AG04450 (cell line): ENCODE data around the gene C10orf105. TPM values are rescaled to one million over a fixed set of nuclear protein-coding genes. Genes with fewer than 3 reads are reported as not detected.

Experiments used
- CTCF ChIA-PET: fragments of 300-600, 350-600 bp; formaldehyde crosslinking; extraction: SDS; loops from one replicate; lab custom pipeline; 2022; ENCODE audit warnings: antibody characterized with exemption, inconsistent platforms; lab: Charles Lee
- POLR2A ChIA-PET: fragments of 350-600 bp; formaldehyde crosslinking; extraction: SDS; loops from one replicate; lab custom pipeline; 2021; ENCODE audit warnings: antibody characterized with exemption, inconsistent platforms; lab: Yijun Ruan, JAX
- DNase-seq: peaks from one replicate; pipeline ENCODE4 v3.0.0-alpha.2; 2011; ENCODE audit warnings: low read depth, low spot score
- H3K27ac ChIP-seq: one replicate; pipeline ENCODE4 v1.5.1; 2012; ENCODE audit warnings: low read depth, low read length, control low read depth
- H3K27me3 ChIP-seq: one replicate; pipeline ENCODE4 v1.6.0; 2012; ENCODE audit warnings: low read length; ENCODE audit not compliant: control insufficient read depth, insufficient read depth
- H3K4me3 ChIP-seq: 2 replicates; pipeline ENCODE4 v1.5.1; 2011; ENCODE audit warnings: mild to moderate bottlenecking, low read depth, low read length, control low read depth
- H3K9me3 ChIP-seq: 2 replicates; pipeline ENCODE4 v1.5.1; 2012; ENCODE audit warnings: low read length; ENCODE audit not compliant: control insufficient read depth, insufficient read depth
- polyA plus RNA-seq: library from polyadenylated mRNA; depleted of rRNA; stranded (reverse); fragments of >200 nt; gene quantifications from 2 replicates; pipeline ENCODE4 v1.2.3, GENCODE V29; 2011
- TF ChIP-seq, protein P1 (sequence below): IDR thresholded peaks from 2 replicates; pipeline ENCODE4 v1.5.1; 2011; ENCODE audit warnings: low read depth, low read length, control low read depth, inconsistent platforms

C10orf105 gene
- polyA plus RNA-seq, 1 experiment, result not detected

DNA sequence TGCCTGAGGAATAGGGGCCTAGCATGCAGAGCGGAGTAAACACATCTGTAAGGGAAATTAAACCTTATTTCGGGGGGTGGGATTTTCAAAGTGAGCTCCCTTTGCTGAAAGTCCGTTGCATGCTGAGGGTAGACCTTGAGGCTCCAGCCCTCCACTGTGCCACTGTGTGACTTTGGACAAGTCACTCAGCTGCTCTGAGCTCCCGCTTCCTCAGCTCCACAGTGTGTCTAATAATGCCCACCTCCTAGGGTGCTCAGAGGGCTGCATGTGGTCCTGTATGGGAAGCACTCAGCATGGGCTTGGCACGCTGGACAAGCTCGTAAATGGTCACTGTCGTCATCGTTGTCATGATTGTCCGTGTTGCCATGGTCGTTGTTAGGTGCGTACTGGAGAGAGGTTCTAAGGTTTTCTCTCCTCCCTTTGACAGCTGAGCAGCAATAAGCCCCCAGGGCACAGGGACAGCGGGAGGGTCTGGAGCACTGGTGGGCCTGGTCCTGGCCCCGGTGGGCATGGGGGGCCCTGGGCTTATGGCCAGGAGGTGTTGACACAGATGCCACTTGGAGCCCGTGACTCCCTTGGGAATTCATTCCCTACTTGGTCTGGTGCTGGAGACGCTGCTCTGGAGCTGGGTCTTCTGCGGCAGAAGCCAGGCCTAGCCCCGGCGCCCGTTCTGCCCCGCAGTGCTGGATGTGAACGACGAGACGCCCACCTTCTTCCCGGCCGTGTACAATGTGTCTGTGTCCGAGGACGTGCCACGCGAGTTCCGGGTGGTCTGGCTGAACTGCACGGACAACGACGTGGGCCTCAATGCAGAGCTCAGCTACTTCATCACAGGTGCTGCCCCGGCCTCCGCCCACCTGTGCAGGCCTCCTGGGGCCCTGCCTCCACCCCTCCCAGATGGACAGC is 13.1 kb downstream of the C10orf105 start:
- ChIA-PET CTCF (interaction anchor here (0.6 to 3.7 kb wide), 5 partner anchors 7 to 392 kb away, joined by 3 to 27 read pairs (median 4); no protein-coding TSS in a partner anchor), POLR2A (no interaction called here)
- DNase-seq, result no peak
- TF ChIP-seq, protein P1, sequence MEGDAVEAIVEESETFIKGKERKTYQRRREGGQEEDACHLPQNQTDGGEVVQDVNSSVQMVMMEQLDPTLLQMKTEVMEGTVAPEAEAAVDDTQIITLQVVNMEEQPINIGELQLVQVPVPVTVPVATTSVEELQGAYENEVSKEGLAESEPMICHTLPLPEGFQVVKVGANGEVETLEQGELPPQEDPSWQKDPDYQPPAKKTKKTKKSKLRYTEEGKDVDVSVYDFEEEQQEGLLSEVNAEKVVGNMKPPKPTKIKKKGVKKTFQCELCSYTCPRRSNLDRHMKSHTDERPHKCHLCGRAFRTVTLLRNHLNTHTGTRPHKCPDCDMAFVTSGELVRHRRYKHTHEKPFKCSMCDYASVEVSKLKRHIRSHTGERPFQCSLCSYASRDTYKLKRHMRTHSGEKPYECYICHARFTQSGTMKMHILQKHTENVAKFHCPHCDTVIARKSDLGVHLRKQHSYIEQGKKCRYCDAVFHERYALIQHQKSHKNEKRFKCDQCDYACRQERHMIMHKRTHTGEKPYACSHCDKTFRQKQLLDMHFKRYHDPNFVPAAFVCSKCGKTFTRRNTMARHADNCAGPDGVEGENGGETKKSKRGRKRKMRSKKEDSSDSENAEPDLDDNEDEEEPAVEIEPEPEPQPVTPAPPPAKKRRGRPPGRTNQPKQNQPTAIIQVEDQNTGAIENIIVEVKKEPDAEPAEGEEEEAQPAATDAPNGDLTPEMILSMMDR, result no peak
- Histone ChIP-seq H3K27ac (no peak overlapping the region), H3K27me3 (peaks cover 41% of the 10 kb centered on the region), H3K9me3 (no peaks in the 10 kb centered on the region; the same call in 1 of the 2 replicates), H3K4me3 (no peak overlapping the region)

DNA sequence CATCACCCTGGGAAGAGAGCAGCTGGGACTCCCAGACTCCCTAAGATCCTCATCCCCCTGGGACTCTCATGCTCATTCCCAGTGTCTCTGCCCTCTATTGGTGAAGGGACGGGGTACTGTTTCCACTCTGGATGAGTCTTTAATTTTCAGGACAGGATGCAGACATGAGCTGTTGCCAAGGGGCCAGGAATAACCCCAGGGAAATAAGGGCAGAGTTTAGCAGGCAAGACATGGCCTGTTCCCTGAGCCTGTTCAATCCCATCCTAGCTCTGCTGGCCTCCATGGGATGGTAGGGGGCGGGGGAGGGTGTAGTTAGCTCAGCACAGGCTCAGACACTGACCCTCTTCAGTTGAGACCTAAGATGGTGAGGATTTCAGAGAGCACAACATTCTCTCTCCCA is 14.0 kb downstream of the C10orf105 start:
- no peak overlapping the region for H3K4me3 ChIP-seq
- POLR2A ChIA-PET, result no interaction called here
- no peak overlapping the region for H3K27ac ChIP-seq
- no peaks in the 10 kb centered on the region; the same call in 1 of the 2 replicates for H3K9me3 ChIP-seq
- TF ChIP-seq, protein P1, result peak; percentile 9; the same call in 1 of the 2 replicates
- H3K27me3 ChIP-seq, result peaks cover 47% of the 10 kb centered on the region
- CTCF ChIA-PET, result interaction anchor here (0.6 to 3.7 kb wide), 5 partner anchors 8 to 392 kb away, joined by 3 to 27 read pairs (median 4); no protein-coding TSS in a partner anchor
- DNase-seq, result no peak

DNA sequence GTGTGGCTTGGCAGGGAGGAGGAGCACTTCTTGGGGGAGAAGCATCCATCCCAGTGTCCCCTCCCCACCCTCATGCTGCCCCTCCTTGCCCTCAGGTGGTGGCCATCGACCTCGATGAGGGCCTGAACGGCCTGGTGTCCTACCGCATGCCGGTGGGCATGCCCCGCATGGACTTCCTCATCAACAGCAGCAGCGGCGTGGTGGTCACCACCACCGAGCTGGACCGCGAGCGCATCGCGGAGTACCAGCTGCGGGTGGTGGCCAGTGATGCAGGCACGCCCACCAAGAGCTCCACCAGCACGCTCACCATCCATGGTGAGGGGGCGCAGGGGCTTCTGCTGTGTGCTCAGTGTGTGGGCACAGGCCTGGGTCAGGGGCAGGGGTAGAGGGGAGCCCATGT is 14.8 kb downstream of the C10orf105 start:
- ChIA-PET CTCF (interaction anchor here (0.6 kb wide), 1 partner anchor 1176 kb away, joined by 9 read pairs; no protein-coding TSS in a partner anchor), POLR2A (no interaction called here)
- no peak overlapping the region for H3K4me3 ChIP-seq
- peaks cover 47% of the 10 kb centered on the region for H3K27me3 ChIP-seq
- TF ChIP-seq, protein P1, result no peak
- H3K9me3 ChIP-seq, result no peaks in the 10 kb centered on the region; the same call in 1 of the 2 replicates
- DNase-seq, result no peak
- H3K27ac ChIP-seq, result no peak overlapping the region

DNA sequence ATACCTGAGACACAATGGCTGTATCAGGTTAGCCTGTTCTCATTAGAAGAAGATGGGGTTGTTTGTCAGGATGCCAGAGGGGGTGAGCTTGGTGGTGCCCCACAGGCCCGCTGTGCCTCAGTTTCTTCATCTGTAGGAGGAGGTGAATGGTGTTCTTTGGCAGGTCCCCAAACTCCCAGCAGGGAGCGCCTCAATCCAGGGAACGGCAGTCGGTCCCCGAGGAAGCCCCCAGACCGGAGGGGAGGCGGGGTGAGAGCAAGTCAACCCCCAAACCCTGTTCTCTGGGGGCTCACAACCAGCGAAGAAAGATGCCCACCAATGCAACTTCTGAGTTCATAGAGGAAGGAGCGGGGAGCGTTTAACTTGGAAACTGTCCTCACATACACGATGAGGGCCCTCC is 16.0 kb downstream of the C10orf105 start:
- no peak overlapping the region for H3K27ac ChIP-seq
- no peak for DNase-seq
- POLR2A ChIA-PET, result no interaction called here
- peaks cover 50% of the 10 kb centered on the region for H3K27me3 ChIP-seq
- CTCF ChIA-PET, result no interaction called here
- no peaks in the 10 kb centered on the region for H3K9me3 ChIP-seq
- TF ChIP-seq, protein P1, result no peak
- H3K4me3 ChIP-seq, result no peak overlapping the region
